ENCODE measurements around the gene GSC. TPM values are rescaled to one million over a fixed set of nuclear protein-coding genes. Genes with fewer than 3 reads are reported as not detected.

Gene GSC
- total and polyA plus RNA-seq, 2 of the 4 experiments (the other 2 are of a cell fraction), result not detected

DNA sequence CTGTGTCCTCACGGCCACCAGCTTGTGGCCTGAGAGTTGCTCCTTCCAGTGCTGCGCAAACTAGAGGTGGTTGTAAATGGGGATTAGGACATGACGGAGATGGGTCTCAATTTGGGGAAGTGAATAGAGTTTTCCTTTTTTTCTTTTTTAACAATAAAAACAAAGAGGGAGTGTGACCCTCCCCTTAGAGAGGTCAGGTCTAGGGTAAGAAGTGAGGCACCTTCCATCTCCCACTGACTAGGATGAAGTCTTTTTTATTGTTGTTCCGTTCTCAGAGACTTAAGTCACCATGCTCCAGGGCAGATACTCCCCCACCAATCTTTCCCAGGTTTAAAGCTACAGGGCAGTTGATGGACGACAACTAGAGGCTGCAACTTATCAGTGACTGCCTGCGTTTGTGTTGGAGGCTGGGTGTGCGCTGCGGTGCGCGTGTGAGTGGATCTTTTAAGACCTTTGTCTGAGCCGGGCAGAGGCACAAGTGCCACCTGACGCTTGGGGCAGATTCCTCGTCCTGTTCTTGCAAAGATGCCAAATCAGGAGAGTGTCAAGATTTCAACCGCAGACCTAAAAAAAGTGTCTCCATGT, 2.1 kb upstream of the GSC start:
- TF ChIP-seq, protein P1, sequence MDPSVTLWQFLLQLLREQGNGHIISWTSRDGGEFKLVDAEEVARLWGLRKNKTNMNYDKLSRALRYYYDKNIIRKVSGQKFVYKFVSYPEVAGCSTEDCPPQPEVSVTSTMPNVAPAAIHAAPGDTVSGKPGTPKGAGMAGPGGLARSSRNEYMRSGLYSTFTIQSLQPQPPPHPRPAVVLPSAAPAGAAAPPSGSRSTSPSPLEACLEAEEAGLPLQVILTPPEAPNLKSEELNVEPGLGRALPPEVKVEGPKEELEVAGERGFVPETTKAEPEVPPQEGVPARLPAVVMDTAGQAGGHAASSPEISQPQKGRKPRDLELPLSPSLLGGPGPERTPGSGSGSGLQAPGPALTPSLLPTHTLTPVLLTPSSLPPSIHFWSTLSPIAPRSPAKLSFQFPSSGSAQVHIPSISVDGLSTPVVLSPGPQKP (IDR thresholded peaks at IDR 0.05; ENCODE audit: borderline replicate concordance, low read depth, low read length), result no peak
- TF ChIP-seq RFX5 (IDR thresholded peaks at IDR 0.05; ENCODE audit: low read depth, low read length), result no peak
- no peak for TF ChIP-seq CTCF (conservative IDR thresholded peaks at IDR 0.05; ENCODE audit: low read depth, low read length)
- no peak for TF ChIP-seq FOS (IDR thresholded peaks at IDR 0.05; ENCODE audit: low read depth, low read length)
- TF ChIP-seq MAFK (IDR thresholded peaks at IDR 0.05; ENCODE audit: low read depth, low read length), result no peak
- TF ChIP-seq RCOR1 (IDR thresholded peaks at IDR 0.05; ENCODE audit: insufficient replicate concordance, low read length), result no peak
- no peak for TF ChIP-seq RAD21 (IDR thresholded peaks at IDR 0.05; ENCODE audit: low read length)
- no peak for TF ChIP-seq CEBPB (IDR thresholded peaks at IDR 0.05; ENCODE audit: low read depth, low read length)
- no peak for TF ChIP-seq MAZ (IDR thresholded peaks at IDR 0.05; ENCODE audit: borderline replicate concordance, low read depth, low read length)
- TF ChIP-seq CHD1 (IDR thresholded peaks at IDR 0.05; ENCODE audit: low read depth, low read length), result no peak
- no peak overlapping the region for H3K4me3 ChIP-seq (ENCODE audit: insufficient read depth, low read depth, low read length)
- H4K8ac ChIP-seq (ENCODE audit: low read depth in 2 of 2, low read length in 2 of 2), result no peak overlapping the region
- no peak overlapping the region for H3K27ac ChIP-seq (ENCODE audit: insufficient read depth, low read length)
- CTCF ChIA-PET, result no interaction called here
- DNase-seq (no peak), ATAC-seq (ENCODE audit: low read depth) (no peak)
- H2BK15ac ChIP-seq (ENCODE audit: low read depth, low read length), result no peak overlapping the region
- H3K9me1 ChIP-seq (ENCODE audit: insufficient read depth, low read length), result no peaks in the 10 kb centered on the region
- H3K4ac ChIP-seq (ENCODE audit: low read depth, low read length), result no peak overlapping the region
- no peak overlapping the region for H3K56ac ChIP-seq (ENCODE audit: extremely low read depth, insufficient read depth, low read length)
- H3K23ac ChIP-seq (ENCODE audit: low read depth, low read length), result no peak overlapping the region
- peaks cover 77% of the 10 kb centered on the region for H3K27me3 ChIP-seq (ENCODE audit: control insufficient read depth, insufficient read depth, low read length)
- H2AFZ ChIP-seq (replicated peaks; ENCODE audit: low read length, poor library complexity), result no peak overlapping the region
- H3K14ac ChIP-seq (replicated peaks; ENCODE audit: low read depth, low read length), result no peak overlapping the region
- H3K36me3 ChIP-seq (ENCODE audit: control insufficient read depth, insufficient read depth, low read length), result no peaks in the 10 kb centered on the region
- dilution Hi-C loops (cut with HindIII; ENCODE audit: low sequenced_read_pairs, unreplicated experiment) (no loop called here), in situ Hi-C loops (cut with MboI; ENCODE audit: low sequenced_read_pairs) (no loop called here), intact Hi-C loops (cut with micrococcal nuclease) (loop anchor here (5.0 kb wide), 1 partner anchor 325 kb away; no protein-coding TSS in a partner anchor)
- no peak overlapping the region for H3K9ac ChIP-seq (ENCODE audit: low read depth, low read length)
- peaks cover 13% of the 10 kb centered on the region for H3K9me3 ChIP-seq (ENCODE audit: control insufficient read depth, insufficient read depth, low read length)
- H4K5ac ChIP-seq (ENCODE audit: low read depth, low read length), result no peak overlapping the region
- no TSS peak for BruUV-seq (replicated peaks)
- POLR2A ChIA-PET (ENCODE audit: unreplicated experiment), result no interaction called here
- H4K20me1 ChIP-seq (ENCODE audit: insufficient read depth, low read length), result no peaks in the 10 kb centered on the region
- no peak overlapping the region for H3K4me2 ChIP-seq (ENCODE audit: low read depth, low read length)
- no peaks in the 10 kb centered on the region for H3K4me1 ChIP-seq (ENCODE audit: control insufficient read depth, insufficient read depth, low read length)
- H3K18ac ChIP-seq (ENCODE audit: low read depth, low read length), result no peak overlapping the region
- H2BK5ac ChIP-seq (ENCODE audit: low read depth, low read length, poor library complexity, severe bottlenecking), result no peak overlapping the region
- H2AK5ac ChIP-seq (ENCODE audit: low read depth, low read length), result no peak overlapping the region
- peak overlapping the region; percentile 45 for H2AK9ac ChIP-seq (replicated peaks; ENCODE audit: low read depth, low read length, poor library complexity)
- no peak overlapping the region for H4K91ac ChIP-seq (ENCODE audit: insufficient read depth, low read depth, low read length)
- H3K79me1 ChIP-seq (ENCODE audit: low read depth in 1 of 2, low read length in 2 of 2), result no peaks in the 10 kb centered on the region
- no peak overlapping the region for H2BK120ac ChIP-seq (ENCODE audit: low read depth, low read length)
- 11% methylated on average over 7 of the region's 14 CpGs; no CpG with 5 or more reads in 1 of the 2 experiments for WGBS, 2 experiments (ENCODE audit: extremely low coverage in 2 of 2, insufficient read length in 1 of 2)
- no peak overlapping the region for H2BK20ac ChIP-seq (ENCODE audit: low read depth, low read length)

Measured in IMR-90 (cell line).